WERI-Rb-1 (cell line): ENCODE data around the gene SORBS1.

Experiments used
- DNase-seq: peaks from one replicate; pipeline ENCODE4 v3.0.0-alpha.2; 2020
- H3K27ac ChIP-seq: fragments of 250-450 bp; sonication (Bioruptor Pico); 2 replicates; pipeline ENCODE4 v1.5.1; 2020; ENCODE audit warnings: mild to moderate bottlenecking, moderate library complexity
- H3K27me3 ChIP-seq: fragments of 250-450 bp; sonication (Bioruptor Pico); 2 replicates; pipeline ENCODE4 v1.5.1; 2021; ENCODE audit warnings: mild to moderate bottlenecking, low read depth, moderate library complexity; ENCODE audit not compliant: insufficient read depth, severe bottlenecking
- H3K36me3 ChIP-seq: fragments of 250-450 bp; sonication (Bioruptor Pico); 2 replicates; pipeline ENCODE4 v1.5.1; 2020; ENCODE audit warnings: mild to moderate bottlenecking, moderate library complexity
- H3K4me3 ChIP-seq: 2 replicates; pipeline ENCODE4 v1.5.1; 2011; ENCODE audit warnings: low read depth, mild to moderate bottlenecking, control low read depth, low read length
- H3K9me3 ChIP-seq: fragments of 250-450 bp; sonication (Bioruptor Pico); 2 replicates; pipeline ENCODE4 v1.5.1; 2021; ENCODE audit warnings: mild to moderate bottlenecking, moderate library complexity; ENCODE audit not compliant: severe bottlenecking
- CTCF ChIP-seq: IDR thresholded peaks from 2 replicates; pipeline ENCODE4 v1.5.1; 2011; ENCODE audit warnings: low read depth, mild to moderate bottlenecking, control low read depth, inconsistent platforms, low read length

SORBS1 gene

GRCh38 chr10:95440756-95441546 is 120.2 kb downstream of the SORBS1 start:
- no peak overlapping the region for H3K4me3 ChIP-seq
- H3K36me3 ChIP-seq: no peaks in the 10 kb centered on the region
- H3K27me3 ChIP-seq: no peaks in the 10 kb centered on the region
- TF ChIP-seq CTCF: no peak
- no peaks in the 10 kb centered on the region for H3K9me3 ChIP-seq
- no peak for DNase-seq
- H3K27ac ChIP-seq: no peak overlapping the region

- TF ChIP-seq CTCF: no peak
- Histone ChIP-seq H3K9me3 (no peaks in the 10 kb centered on the region), H3K27me3 (no peaks in the 10 kb centered on the region), H3K4me3 (no peak overlapping the region), H3K36me3 (no peaks in the 10 kb centered on the region), H3K27ac (no peak overlapping the region)
- no peak for DNase-seq
Observed at GRCh38 chr10:95440038-95440725, 121.0 kb downstream of the SORBS1 start.

- Histone ChIP-seq H3K36me3 (no peaks in the 10 kb centered on the region), H3K9me3 (no peaks in the 10 kb centered on the region), H3K27me3 (no peaks in the 10 kb centered on the region), H3K4me3 (no peak overlapping the region), H3K27ac (no peak overlapping the region)
- no peak for DNase-seq
- TF ChIP-seq CTCF: no peak
Observed at GRCh38 chr10:95438781-95439180, 122.4 kb downstream of the SORBS1 start.

- no peaks in the 10 kb centered on the region for H3K36me3 ChIP-seq
- H3K27me3 ChIP-seq: no peaks in the 10 kb centered on the region
- no peak overlapping the region for H3K27ac ChIP-seq
- no peak for TF ChIP-seq CTCF
- H3K4me3 ChIP-seq: no peak overlapping the region
- no peak for DNase-seq
- H3K9me3 ChIP-seq: no peaks in the 10 kb centered on the region
Observed at GRCh38 chr10:95437669-95438068, 123.5 kb downstream of the SORBS1 start.

- no peak for DNase-seq
- Histone ChIP-seq H3K27me3 (no peaks in the 10 kb centered on the region), H3K27ac (no peak overlapping the region), H3K9me3 (no peaks in the 10 kb centered on the region), H3K36me3 (no peaks in the 10 kb centered on the region), H3K4me3 (no peak overlapping the region)
- TF ChIP-seq CTCF: no peak
Observed at GRCh38 chr10:95435548-95436279, 125.5 kb downstream of the SORBS1 start.
